GM20000 (cell line): ENCODE data around the gene IL1RL1.

Source experiments
- DNase-seq: peaks from one replicate; pipeline ENCODE4 v3.0.0; 2012; ENCODE audit warnings: low spot score
- TF ChIP-seq, protein P1 (sequence below): IDR thresholded peaks from 2 replicates; pipeline ENCODE4 v1.5.1; 2012; ENCODE audit warnings: mild to moderate bottlenecking, control low read depth; ENCODE audit errors: extremely low read depth, missing control alignments

Gene IL1RL1

GRCh38 chr2:102294802-102295489, 16.4 kb upstream of the IL1RL1 start:
- no peak for DNase-seq
- TF ChIP-seq, protein P1, sequence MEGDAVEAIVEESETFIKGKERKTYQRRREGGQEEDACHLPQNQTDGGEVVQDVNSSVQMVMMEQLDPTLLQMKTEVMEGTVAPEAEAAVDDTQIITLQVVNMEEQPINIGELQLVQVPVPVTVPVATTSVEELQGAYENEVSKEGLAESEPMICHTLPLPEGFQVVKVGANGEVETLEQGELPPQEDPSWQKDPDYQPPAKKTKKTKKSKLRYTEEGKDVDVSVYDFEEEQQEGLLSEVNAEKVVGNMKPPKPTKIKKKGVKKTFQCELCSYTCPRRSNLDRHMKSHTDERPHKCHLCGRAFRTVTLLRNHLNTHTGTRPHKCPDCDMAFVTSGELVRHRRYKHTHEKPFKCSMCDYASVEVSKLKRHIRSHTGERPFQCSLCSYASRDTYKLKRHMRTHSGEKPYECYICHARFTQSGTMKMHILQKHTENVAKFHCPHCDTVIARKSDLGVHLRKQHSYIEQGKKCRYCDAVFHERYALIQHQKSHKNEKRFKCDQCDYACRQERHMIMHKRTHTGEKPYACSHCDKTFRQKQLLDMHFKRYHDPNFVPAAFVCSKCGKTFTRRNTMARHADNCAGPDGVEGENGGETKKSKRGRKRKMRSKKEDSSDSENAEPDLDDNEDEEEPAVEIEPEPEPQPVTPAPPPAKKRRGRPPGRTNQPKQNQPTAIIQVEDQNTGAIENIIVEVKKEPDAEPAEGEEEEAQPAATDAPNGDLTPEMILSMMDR, result no peak

GRCh38 chr2:102295566-102295965, 15.8 kb upstream of the IL1RL1 start:
- DNase-seq, result no peak
- TF ChIP-seq, protein P1, result no peak

DNA sequence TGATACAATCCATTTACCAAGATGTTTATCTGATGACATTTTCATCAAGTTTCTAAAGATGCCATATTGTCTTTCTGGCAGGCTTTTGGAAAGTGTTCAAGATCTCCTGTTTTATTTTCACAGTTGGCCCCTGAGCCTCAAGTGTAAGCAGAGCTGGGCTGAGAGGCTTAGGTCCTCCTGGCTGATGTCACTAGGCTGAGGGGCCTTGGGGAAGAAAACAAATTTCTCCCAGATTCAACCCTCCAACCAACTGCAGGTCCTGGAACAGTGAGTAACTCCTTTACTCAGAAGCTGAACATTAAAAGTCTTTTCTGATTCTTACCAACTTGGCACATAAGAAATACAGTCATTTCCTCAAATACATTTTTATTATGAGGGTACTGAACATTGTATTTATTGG, 14.9 kb upstream of the IL1RL1 start:
- no peak for DNase-seq
- TF ChIP-seq, protein P1, result no peak

GRCh38 chr2:102297891-102298290, 13.5 kb upstream of the IL1RL1 start:
- TF ChIP-seq, protein P1, result no peak
- no peak for DNase-seq

DNA sequence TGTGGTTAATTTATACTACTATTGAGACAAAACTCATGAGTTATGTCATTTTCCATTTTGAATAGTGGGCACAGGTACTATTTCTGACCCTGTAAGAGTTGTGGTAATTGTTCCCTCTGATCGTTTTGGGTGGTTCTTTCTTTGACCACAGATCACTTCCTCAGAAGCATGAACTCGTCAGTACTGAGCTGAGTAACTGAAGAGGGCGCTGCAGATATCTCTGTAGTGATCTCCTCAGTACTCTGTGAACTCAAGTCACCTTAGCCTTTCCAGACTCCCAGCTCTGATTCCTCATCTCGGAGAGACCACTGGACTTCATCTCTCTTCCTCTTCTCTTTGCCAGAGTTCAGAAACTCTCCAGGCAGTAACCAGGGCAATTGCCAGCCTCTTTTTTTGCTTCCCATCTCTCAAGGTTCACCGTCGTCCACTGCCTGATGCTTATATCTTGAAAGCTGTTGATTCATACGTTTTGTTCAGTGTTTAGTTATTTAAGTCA, 9.4 kb upstream of the IL1RL1 start:
- TF ChIP-seq, protein P1, result peak; percentile 51
- DNase-seq, result peak; percentile 42

- no peak for DNase-seq
- TF ChIP-seq, protein P1, result no peak
Measured at GRCh38 chr2:102302458-102302857, 8.9 kb upstream of the IL1RL1 start.

GRCh38 chr2:102303589-102303988, 7.8 kb upstream of the IL1RL1 start:
- TF ChIP-seq, protein P1, result no peak
- no peak for DNase-seq
